ENCODE data around the gene KCTD13.
A peak's percentile ranks its signal among the peaks of the same experiment; 100 is the strongest.
"Not testable (repeated sequence)": the region's sequence is repeated elsewhere in the genome, so short reads cannot be mapped to it uniquely, and the experiment has no call there.

KCTD13 gene

DNA sequence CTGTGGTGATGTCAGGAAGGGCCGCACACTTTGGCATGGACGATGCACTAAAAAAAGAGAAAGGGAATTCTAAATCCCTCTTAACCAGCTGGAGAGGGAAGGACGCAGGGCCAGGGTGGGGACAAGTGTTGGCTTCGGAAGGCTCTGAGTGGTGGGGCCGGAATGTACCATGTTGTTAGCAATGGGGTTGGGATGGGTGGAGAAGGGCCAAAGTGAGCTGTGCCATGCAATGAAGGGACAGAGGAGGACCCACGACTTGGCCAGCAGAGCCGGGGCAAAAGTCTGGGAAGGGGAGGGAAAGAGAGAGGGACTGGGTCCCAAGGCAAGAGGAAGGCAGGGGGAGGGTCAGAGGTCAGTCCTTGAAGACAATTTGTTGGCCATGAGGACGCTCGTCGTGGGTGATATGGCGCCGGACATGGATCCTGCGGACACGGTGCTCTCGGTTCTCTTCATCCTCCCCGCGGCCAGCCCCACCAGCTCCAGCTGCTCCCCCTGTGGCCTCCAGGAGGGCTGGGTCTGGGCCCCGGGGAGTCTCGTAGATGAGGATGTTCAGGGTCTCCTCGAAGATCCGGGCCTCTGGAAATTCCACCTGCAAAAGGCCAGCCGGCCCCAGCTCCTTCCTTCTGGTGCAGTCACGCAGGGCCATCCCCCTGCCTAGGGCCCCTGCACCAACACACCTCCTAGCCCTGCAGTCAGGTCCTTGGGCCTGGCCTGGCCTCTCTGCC, 19.3 kb downstream of the KCTD13 start:
- no peak for DNase-seq

DNA sequence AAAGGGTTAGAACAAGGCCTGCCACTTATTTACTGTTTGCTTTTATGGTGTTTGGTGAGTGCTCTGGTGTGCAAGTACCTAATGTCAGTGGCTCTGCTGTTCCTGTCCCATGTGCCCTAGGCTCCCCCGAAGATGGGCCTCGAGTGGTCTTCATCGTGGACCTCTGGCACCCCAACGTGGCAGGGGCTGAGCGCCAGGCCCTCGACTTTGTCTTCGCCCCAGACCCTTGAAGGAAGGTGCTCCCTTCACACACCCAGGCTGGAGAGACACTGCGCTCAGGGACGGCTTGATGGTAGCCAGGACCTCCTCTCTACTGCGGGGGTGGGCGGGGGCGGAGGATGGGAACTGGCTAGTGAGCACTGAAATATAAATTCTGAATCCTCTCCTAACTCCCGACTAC, 20.4 kb downstream of the KCTD13 start:
- no peak for DNase-seq

DNA sequence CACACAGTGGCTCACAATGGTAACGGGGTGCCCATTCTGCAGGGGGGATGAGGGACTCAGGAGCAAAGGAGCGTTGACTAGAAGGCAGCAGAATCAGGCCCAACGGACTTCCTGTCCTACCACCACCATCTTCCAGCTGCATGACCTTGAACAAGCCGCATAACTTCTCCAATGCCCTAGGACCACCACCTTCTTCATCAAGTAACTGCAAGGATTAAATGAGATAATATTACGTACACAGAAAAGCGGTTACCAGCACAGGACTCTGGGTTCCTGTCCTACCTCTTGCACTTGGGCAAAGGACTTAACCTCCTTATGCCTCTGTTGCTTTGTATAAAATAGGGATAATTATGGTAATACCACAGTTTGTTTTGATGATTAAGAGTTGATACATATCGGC, 21.1 kb downstream of the KCTD13 start:
- no peak for DNase-seq

DNA sequence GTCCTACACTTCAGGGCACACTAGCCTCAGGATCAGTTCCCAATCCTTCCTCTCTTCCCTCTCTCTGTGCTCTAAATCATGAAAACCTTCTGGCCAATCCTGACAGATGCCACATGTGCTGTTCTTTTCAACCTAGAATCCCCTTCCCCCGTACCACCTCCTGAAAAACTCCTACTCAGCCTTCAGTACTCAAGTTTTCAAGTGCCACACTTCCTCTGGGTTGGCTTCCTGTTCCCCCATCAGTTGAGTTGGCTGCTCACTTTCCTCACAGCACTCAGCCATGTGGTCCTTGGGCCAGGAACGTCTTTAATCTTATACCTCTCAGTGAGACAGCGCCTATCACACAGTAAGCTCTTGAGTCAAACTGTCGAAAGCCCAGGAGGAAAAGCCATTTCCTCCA, 22.4 kb downstream of the KCTD13 start:
- DNase-seq: no peak

DNA sequence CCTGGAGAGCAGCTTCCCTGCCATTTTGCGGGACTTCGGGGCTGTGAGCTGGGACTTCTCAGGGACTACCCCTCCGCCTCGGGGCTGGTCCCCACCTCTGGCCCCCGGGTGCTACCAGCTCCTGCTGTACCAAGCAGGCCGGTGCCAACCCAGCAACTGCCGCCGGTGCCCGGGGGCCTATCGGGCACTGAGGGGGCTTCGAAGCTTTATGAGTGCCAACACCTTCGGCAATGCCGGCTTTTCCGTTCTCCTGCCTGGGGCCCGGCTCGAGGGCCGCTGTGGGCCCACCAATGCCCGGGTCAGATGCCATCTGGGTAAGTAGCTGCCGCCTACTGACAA, 24.4 kb downstream of the KCTD13 start:
- DNase-seq: no peak

DNA sequence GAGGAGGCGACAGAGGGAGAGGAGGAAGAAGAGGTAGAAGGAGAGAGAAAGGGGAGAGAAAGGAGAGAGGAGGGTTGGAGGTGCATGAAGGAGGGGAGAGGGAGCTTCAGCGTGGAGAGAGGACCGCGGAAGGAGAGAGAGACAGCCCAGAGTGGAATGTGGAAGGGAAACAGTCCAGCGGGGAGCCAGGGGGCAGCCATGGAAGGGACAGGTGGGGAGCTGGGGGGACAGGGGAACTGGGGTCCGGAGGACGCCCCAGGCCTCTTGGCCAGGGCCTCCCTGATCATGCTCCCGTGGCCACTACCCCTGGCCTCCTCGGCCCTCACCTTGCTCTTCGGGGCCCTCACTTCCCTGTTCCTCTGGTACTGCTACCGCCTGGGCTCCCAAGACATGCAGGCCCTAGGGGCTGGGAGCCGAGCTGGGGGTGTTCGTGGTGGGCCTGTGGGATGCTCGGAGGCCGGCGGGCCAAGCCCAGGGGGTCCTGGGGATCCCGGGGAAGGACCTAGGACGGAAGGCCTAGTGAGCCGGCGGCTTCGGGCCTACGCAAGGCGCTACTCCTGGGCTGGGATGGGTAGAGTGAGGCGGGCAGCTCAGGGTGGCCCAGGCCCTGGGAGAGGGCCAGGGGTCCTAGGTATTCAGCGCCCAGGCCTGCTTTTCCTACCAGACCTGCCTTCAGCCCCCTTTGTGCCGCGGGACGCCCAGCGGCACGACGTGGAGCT, 25.0 kb downstream of the KCTD13 start:
- no peak for DNase-seq

DNA sequence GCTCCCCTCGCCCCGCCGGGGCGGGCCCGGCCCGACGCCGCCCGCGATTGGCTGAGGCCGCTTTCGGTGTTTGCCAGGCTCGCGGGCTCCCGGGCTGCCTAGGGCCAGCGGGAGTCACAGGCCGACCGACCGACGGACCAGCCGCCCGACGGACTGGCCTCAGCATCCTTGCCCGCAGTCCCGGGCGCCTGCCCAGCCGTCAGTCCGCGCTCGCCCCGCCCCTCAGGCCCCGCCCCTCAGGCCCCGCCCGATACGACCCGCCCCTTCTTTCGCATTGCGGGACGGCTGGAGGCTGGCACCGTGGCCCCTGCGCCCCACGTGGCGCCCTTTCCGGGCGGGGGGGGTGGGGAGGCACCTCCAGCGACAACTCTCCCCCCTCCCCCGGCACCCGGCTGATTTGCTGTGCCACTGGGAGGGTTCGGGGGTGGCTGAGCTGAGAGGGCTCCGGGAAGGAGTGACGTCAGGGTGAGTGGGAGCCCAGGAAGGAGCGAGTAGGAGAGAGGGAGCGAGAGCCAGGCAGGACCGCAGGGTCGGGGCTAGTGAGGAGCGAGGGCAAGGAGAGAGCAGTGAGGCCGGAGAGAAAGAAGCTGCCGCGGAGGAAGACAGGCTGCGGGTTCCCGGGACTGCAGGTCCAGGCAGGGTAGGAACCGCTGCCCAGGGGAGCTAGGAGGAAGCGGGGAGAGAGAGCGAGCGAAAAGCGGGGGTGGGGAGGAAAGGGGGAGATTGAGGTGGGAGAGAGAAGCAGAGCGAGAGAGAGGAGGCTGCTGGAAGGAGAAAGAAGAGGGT, 25.7 kb downstream of the KCTD13 start, which contains the start of gene ASPHD1:
Gene ASPHD1, plus strand, starts transcription at position 387 of the 786 bp plus-strand sequence. CDS start 484 bp downstream, outside the sequence.
- peak; percentile 58 to 77 (median 68) for DNase-seq

DNA sequence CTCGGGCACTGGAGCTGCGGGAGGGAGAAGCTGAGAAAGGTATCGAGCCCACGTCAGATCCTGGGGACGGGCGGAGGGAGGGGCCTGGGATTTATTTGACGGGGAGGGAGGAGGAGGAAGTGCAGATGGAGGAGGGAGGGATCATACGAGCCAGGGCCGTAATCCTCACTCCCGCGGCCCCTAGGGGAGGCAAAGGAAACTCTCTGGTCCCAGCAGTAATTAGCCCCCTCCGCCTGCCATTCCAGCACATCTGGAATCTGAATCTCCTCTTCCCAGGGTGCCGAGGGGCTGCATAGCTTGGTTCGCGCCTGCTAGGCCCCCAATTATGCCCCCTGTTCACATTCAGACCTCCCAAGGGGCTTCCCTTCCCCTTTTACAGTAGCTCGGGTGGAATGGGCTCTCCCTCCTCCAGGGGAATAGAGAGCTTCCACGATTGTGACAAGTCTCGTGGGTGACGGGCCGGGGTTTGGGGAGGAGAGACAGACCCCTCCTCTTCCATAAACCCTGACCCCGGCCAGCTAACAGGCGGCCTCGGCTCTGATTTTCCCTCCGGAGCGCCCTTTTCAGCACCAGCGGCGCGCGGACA, 26.4 kb downstream of the KCTD13 start, which contains the start of gene SEZ6L2:
Gene SEZ6L2, minus strand, starts transcription at position 35 of the 586 bp plus-strand sequence. CDS start 531 bp downstream, outside the sequence.
- DNase-seq: no peak

DNA sequence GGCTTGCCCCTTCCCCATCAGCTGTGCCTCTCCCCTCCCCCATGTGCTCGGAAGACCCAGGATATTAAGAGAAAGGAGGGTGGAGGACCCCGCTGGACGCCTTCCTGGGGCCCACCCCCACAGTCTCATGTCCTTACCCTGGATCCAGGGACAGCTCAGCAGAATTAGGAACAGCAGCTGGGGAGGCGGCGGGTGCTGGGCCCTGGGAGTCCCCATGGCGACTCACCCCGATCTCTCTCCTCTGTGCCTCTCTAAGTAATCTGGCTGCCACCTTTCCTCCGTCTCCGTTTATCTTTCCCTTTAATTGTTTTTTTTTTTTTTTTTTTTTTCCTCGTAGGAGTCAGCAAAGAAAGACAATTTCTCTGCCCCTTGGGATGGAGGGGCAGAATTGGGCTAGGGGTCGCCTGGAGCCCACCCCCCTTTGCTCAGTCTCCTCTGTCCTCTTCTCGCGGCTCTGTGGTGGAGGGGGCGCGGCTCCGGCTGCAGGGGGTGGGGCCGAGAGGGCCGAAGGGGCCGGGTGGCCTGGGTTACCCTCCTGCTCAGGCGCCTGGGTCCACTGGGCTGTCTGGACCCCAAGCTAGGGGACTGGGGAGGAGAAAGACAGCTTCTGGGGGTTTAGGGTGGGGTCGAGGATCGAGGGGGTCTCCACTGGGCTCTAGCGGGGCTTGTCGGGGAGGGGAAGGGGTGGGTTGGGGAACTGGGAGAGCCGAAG, 27.1 kb downstream of the KCTD13 start:
- no peak for DNase-seq

DNA sequence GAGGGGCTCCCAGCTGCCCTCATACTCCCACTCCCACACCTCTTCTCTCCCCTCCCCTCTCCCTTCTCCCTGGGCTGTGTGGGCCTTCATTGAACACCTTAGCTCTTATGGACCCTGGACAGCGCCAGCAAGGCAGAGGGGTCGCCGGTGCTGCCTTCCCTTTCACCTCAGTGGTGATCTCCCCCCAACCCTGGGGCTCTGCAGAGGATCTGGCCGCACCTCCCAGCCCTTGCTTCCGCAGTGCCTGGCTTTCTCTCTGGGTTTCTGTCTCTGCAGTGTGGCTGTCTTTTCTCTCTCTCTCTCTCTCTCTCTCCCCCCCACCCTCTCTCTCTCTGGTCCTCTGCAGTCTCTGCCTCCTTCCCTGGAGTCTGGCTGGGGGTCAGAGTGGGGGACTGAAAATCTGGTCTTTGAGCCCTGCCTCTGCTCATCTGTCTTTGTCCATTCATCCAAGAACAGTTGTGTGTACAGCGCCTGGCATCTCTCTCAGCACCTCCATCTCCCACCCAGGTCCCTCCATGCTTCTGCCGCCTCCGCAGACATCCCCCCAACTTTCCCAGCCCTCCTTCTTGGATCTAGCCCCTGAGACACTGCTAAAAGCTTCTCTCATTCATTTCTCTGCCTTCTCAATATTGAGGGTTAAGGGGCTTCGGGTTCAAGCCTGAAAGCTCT, 27.8 kb downstream of the KCTD13 start:
- no peak for DNase-seq

DNA sequence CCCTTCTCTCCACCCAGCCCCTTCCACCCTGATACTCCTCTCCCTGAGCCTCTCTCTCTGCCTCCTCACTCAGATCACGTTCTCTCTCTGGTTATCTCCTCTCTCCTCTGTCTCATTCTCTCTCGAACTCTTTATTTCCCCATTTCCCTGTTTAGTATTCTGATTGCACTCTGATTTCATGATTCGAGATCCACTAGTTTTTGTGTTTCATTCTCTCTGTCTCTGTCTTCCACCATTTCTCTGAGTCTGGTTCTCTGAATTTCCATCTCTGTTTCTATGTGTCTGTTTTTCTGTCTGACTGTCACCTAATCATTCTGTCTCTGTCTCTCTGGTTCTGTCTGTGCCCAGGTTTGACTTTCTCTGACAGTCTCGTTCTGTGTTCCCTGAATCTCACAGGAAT, 28.7 kb downstream of the KCTD13 start:
- DNase-seq: no peak

DNA sequence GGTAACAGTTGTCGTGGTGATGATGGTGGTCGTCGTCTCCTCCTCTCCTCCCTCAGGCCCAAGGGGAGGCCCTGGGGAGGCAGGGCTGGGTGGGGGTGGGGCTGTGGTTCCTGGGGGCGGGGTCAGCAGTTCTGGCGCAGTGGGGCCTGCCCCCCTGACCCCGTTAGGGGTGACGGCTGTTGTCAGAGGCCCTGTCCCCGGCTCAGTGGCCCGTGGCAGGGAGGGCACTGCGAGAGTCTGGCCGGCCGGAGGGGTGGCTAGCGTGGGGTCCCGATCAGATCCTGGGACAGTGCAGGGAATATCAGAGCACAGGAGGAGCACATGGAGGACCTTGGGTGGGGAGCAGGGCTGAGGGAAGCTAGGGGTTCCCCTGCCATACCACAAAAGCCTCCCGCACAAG, 29.2 kb downstream of the KCTD13 start:
- no peak for DNase-seq

DNA sequence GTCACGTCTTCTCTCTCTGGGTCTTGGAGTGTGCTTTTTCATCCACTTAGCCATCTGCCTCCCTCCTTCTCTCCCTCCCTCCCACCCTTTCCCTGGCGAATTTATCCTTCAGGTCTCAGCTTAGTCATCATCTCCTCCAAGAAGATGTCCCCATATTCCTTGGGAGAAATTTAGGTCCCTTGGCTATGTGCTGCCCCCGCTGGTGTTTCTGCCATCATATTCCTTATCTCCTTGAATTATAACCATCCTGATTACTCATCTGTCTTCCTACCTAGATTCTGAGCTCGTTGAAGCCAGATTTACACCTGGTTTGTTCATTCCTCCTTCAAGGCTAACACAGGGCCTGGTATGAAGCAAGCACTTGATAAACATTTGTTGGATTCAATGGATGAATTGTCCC, 31.7 kb downstream of the KCTD13 start:
- no peak for DNase-seq

DNA sequence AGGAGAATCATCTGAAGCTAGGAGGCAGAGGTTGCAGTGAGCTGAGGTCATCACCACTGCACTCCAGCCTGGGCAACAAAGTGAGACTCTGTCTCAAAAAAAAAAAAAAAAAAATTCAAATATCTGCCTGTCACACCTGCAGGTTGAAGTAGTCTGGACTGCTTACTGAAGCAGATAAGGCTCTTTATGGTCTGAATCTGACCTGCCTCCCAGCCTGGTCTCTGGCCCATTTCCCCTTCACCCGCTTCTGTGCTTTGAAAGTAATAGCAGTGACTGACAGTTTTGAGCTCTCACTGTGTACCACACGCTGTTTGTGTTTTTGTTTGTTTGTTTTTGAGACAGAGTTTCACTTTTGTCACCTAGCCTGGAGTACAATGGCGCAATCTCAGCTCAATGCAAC, 32.5 kb downstream of the KCTD13 start:
- no peak for DNase-seq

DNA sequence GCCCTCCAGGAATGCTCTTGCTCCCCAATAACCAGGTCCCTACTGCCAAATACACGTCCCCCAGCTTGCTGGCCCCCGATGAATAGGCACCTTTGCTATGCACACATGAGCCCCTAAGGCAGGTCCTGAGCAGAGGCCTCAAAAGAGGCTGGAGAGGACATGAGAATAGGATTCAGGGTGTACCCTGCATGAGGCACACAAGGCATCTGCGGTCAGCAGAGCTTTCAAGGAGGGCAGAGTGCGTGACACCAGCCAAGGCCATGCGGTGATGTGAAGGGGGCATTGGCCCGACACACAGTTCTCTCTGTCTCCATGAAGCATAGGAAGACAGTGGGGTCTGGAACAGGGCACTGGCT, 33.6 kb downstream of the KCTD13 start:
- no peak for DNase-seq

DNA sequence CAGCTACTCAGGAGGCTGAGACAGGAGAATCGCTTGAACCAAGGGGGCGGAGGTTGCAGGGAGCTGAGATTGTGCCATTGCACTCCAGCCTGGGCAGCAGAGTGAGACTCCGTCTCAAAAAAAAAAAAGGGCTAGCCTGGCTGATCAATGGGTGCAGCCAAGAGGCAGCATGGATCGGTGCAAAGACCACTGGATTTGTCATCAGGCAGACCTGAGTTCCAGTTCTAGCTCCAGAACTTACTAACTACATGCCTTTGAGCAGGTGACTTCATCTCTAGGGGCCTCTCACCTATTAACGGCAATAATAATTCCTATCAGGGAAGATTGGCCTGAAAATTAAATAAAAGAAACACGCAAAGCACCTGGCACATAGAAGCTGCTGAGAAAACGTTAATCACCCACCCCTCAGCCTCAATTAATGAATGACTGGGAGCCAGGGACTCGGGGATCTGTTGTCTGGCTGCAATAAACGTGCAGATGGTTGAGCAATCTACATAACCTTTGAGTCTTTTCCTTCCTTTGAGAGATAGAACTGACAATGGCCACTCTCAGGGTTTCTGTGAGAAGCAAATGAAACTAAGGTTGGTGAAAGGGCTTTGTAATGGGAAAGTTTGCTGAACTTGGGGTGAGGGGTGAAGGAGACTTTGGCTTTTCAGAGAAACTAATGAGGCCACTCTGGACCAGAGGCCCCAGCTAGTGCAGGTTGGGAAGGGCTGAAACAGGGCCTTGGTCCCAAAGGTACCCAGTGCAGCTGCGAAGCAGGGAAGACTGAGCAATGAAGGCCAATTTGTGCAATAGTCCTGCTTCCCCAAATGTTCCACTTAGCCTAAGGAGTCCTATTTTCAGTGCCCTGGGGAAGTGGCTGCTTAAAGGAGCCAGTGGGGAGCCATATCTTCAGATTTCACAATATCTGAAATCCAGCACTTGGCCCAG, 34.2 kb downstream of the KCTD13 start:
- no peak for DNase-seq

DNA sequence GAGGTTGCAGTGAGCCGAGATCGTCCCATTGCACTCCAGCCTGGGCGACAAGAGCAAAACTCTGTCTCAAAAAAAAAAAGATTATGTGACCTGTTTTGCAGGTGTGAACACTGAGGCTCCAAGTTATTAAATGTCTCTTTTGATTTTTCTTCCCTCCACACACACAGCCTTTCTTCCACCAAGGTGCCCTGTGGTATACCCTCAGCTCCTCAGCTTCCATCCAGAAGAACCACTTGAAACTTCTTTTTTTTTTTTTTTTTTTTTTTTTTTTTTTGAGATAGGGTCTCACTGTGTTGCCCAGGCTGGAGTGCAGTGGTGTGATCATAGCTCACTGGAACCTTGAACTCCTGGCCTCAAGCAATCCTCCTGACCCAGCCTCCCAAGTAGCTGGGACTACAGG, 36.7 kb downstream of the KCTD13 start:
- DNase-seq: not testable (repeated sequence)

DNA sequence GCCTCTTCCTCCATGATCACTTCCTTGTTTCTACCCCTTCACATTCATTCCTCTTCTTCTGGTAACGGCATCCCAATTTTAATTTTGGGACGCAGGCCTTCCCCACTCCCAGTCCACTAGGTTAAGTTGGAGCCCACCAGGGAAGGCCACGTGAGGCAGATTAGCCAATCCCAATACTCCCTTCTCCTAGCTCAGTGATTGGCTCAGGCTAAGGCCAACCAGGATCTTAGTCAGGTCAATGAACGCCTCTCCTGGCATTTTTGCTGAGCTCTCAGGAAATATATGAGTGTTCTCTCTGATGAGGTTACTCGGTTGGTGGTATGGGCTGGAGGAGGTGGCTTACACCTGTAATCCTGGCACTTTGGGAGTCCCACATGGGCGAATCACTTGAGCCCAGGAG, 42.0 kb downstream of the KCTD13 start:
- DNase-seq: no peak

DNA sequence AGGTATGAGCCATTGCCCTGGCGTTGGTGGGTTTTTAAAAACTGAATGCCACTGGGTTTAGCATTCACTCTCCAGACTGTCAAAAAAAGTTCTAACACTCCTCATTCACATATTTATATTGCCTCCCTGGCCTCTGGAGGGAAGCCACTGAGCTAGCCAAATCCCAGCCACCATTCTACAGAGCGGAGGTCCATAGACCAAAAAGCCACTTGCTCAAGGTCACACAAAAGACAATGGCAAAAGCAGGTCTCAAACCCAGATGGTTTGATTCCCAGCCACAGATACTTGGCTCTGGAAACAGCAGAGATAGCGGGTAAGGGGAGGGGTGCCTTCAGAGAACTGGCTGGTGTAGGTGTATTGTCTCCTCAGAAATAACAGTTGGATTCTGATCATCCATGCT, 45.0 kb downstream of the KCTD13 start:
- DNase-seq: no peak

DNA sequence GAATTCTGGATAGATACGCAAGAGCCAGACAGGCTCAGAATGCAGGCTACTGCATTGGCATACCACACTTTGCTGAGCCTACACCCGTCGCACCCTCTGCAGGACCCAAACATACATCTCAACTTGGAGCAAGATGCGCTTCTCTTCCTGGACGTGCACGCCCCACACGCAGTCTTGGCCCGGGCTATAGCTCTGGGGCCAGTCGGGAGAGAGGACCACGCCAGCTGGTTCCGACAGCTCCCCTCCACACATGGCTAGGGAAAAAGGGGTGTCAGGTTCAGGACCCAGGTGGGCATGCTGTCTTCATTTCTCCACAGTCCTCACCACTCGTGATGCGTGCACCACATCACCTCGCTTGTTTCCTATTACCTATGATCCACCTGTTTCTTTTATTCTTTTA, 47.9 kb downstream of the KCTD13 start:
- no peak for DNase-seq

Data from activated naive CD4-positive, alpha-beta T cell (primary cell).